Upper lobe of left lung (tissue), 6 donors: Measurements from ENCODE around the gene EEF2K. TPM values are rescaled to one million over a fixed set of nuclear protein-coding genes. Genes with fewer than 3 reads are reported as not detected.

Source experiments
- ATAC-seq, 2 donors: fragments of 200-7000 bp; cut with Tn5 transposase; one replicate each; pipeline ENCODE4 v1.9.1; 2022; ENCODE audit warnings: mild to moderate bottlenecking in 2 of 2, moderate library complexity in 2 of 2; ENCODE audit not compliant: low FRiP score in 2 of 2
- DNase-seq, 2 donors: peaks; one replicate each; pipeline ENCODE4 v3.0.0-alpha.2; 2019 to 2020
- H3K27ac ChIP-seq, 4 donors: fragments of 200-600 bp; sonication (generic); one replicate each; pipeline ENCODE4 v1.5.1; 2016 to 2019
- H3K27me3 ChIP-seq, 4 donors: fragments of 200-600 bp; sonication (generic); one replicate each; pipeline ENCODE4 v1.5.1; 2017 to 2019
- H3K36me3 ChIP-seq, 4 donors: fragments of 200-600 bp; sonication (generic); one replicate each; pipeline ENCODE4 v1.5.1; 2016 to 2019
- H3K4me1 ChIP-seq, 4 donors: fragments of 200-600 bp; sonication (generic); one replicate each; pipeline ENCODE4 v1.5.1; 2018 to 2019
- H3K4me3 ChIP-seq, 4 donors: fragments of 200-600 bp; sonication (generic); one replicate each; pipeline ENCODE4 v1.5.1; 2017 to 2019; ENCODE audit warnings: mild to moderate bottlenecking in 2 of 4, moderate library complexity in 1 of 4
- H3K9me3 ChIP-seq, 4 donors: fragments of 200-600 bp; sonication (generic); one replicate each; pipeline ENCODE4 v1.5.1; 2018 to 2019
- CTCF ChIP-seq, 6 experiments: fragments of 450-650 bp in 4 of 6; fragments of 200-600 bp in 2 of 6; sonication (generic) in 2 of 6; IDR thresholded peaks; one replicate each; pipeline ENCODE4 v1.5.1; 2016 to 2019; ENCODE audit warnings: antibody characterized with exemption in 6 of 6
- EP300 ChIP-seq, 4 donors: sonication (generic); formaldehyde crosslinking; IDR thresholded peaks; one replicate each; pipeline ENCODE4 v1.5.1; 2017; ENCODE audit warnings: antibody characterized with exemption in 4 of 4, control low read depth in 2 of 4
- POLR2A ChIP-seq, 4 donors: fragments of 450-650 bp; IDR thresholded peaks; one replicate each; pipeline ENCODE4 v1.5.1; 2016 to 2017; ENCODE audit warnings: antibody characterized with exemption in 4 of 4, mild to moderate bottlenecking in 2 of 4
- POLR2AphosphoS5 ChIP-seq, 2 donors: sonication (generic); formaldehyde crosslinking; IDR thresholded peaks; one replicate each; pipeline ENCODE4 v1.5.1; 2017; ENCODE audit warnings: antibody characterized with exemption in 2 of 2
- WGBS, 2 donors: methylation state at CpG; one replicate each; pipeline ENCODE4 v1.1.5; 2017 to 2018; 5-methylcytosine and 5-hydroxymethylcytosine counted together
- total RNA-seq, 6 donors: library from RNA; depleted of rRNA in 4 of 6; stranded (reverse); fragments of >200 nt in 4 of 6; gene quantifications; one replicate each; pipeline versions ENCODE4 v1.1.0 to v1.2.1, GENCODE V29; 2016 to 2021
- donor health status: DM: no; HTN: no; CAD: no; lungs with moderate emphysema.
- donor health status: DM: no; HTN: yes; CAD: no; lungs with severe emphysema.

The EEF2K gene
- total RNA-seq, 6 donors from 2014 or later = 16.9 to 48.2 (median 29.2) TPM

- TF ChIP-seq POLR2A (IDR thresholded peaks at IDR 0.05) (no peak), CTCF (IDR thresholded peaks at IDR 0.05) (no peak), EP300 (IDR thresholded peaks at IDR 0.05) (no peak), POLR2AphosphoS5 (IDR thresholded peaks at IDR 0.05) (no peak)
- no peak for ATAC-seq
These were observed 84.9 kb downstream of the EEF2K start for GRCh38 chr16:22291020-22291419.

GRCh38 chr16:22291860-22292318 lies 85.8 kb downstream of the EEF2K start:
- H3K4me3 ChIP-seq = no peak overlapping the region
- DNase-seq = no peak
- H3K36me3 ChIP-seq = no peaks in the 10 kb centered on the region
- H3K9me3 ChIP-seq = no peaks in the 10 kb centered on the region
- TF ChIP-seq CTCF (IDR thresholded peaks at IDR 0.05) (no peak), EP300 (IDR thresholded peaks at IDR 0.05) (no peak), POLR2A (IDR thresholded peaks at IDR 0.05) (no peak), POLR2AphosphoS5 (IDR thresholded peaks at IDR 0.05) (no peak)
- H3K4me1 ChIP-seq = peaks cover 4 to 8% (median 6%) of the 10 kb centered on the region in 4 donors
- no peaks in the 10 kb centered on the region for H3K27me3 ChIP-seq
- WGBS, 2 donors = 77 to 82% methylated on average over 4 of the region's 4 CpGs
- no peak for ATAC-seq
- no peak overlapping the region for H3K27ac ChIP-seq

More at GRCh38 chr16:22291020-22291419, 84.9 kb downstream of the EEF2K start:
- no peaks in the 10 kb centered on the region for H3K27me3 ChIP-seq
- no peak for DNase-seq
- H3K36me3 ChIP-seq = peaks cover 0 to 5% (median 0%) of the 10 kb centered on the region in 4 donors
- H3K27ac ChIP-seq = no peak overlapping the region
- no peaks in the 10 kb centered on the region for H3K9me3 ChIP-seq
- H3K4me1 ChIP-seq = peaks cover 0 to 1% (median 0%) of the 10 kb centered on the region in 4 donors
- WGBS, 2 donors = 92 to 98% methylated on average over 5 of the region's 5 CpGs
- H3K4me3 ChIP-seq = no peak overlapping the region

- TF ChIP-seq CTCF (IDR thresholded peaks at IDR 0.05) (no peak), EP300 (IDR thresholded peaks at IDR 0.05) (no peak), POLR2AphosphoS5 (IDR thresholded peaks at IDR 0.05) (no peak)
- no peak overlapping the region for H3K27ac ChIP-seq
- H3K4me3 ChIP-seq = no peak overlapping the region
- H3K27me3 ChIP-seq = no peaks in the 10 kb centered on the region
- ATAC-seq (no peak), DNase-seq (no peak)
- H3K4me1 ChIP-seq = peaks cover 4 to 8% (median 6%) of the 10 kb centered on the region in 4 donors
- no peaks in the 10 kb centered on the region for H3K36me3 ChIP-seq
- no peaks in the 10 kb centered on the region for H3K9me3 ChIP-seq
These were observed 86.2 kb downstream of the EEF2K start for GRCh38 chr16:22292320-22292719.

GRCh38 chr16:22293137-22294106 lies 87.3 kb downstream of the EEF2K start:
- Histone ChIP-seq H3K4me3 (no peak overlapping the region), H3K9me3 (no peaks in the 10 kb centered on the region), H3K27ac (no peak overlapping the region), H3K27me3 (no peaks in the 10 kb centered on the region), H3K36me3 (no peaks in the 10 kb centered on the region), H3K4me1 (peaks cover 6 to 14% (median 8%) of the 10 kb centered on the region in 4 donors)
- TF ChIP-seq CTCF (IDR thresholded peaks at IDR 0.05) = no peak
- no peak for TF ChIP-seq EP300 (IDR thresholded peaks at IDR 0.05)
- TF ChIP-seq POLR2AphosphoS5 (IDR thresholded peaks at IDR 0.05) = no peak
- TF ChIP-seq POLR2A (IDR thresholded peaks at IDR 0.05) = no peak
- DNase-seq (no peak), ATAC-seq (no peak)
- WGBS, 2 donors = 83 to 87% methylated on average over 11 of the region's 11 CpGs
